ENCODE data around the gene LIMK2.
"Not testable (repeated sequence)": the region's sequence is repeated elsewhere in the genome, so short reads cannot be mapped to it uniquely, and the experiment has no call there.

Gene LIMK2

GRCh38 chr22:31244046-31244942, 32.2 kb downstream of the LIMK2 start:
- DNase-seq (ENCODE audit: low spot score) = no peak

GRCh38 chr22:31244943-31245451, 32.9 kb downstream of the LIMK2 start:
- no peak for DNase-seq (ENCODE audit: low spot score)

- not testable (repeated sequence) for DNase-seq (ENCODE audit: low spot score)
Observed at GRCh38 chr22:31245998-31246397, 33.9 kb downstream of the LIMK2 start.

GRCh38 chr22:31246687-31247086, 34.6 kb downstream of the LIMK2 start:
- no peak for DNase-seq (ENCODE audit: low spot score)

GRCh38 chr22:31247726-31248125, 35.6 kb downstream of the LIMK2 start:
- DNase-seq (ENCODE audit: low spot score) = no peak

GRCh38 chr22:31248138-31248745, 36.1 kb downstream of the LIMK2 start:
- DNase-seq (ENCODE audit: low spot score) = no peak

- DNase-seq (ENCODE audit: low spot score) = no peak
Observed at GRCh38 chr22:31248965-31249958, 37.2 kb downstream of the LIMK2 start.

GRCh38 chr22:31250740-31251600, 38.9 kb downstream of the LIMK2 start:
- DNase-seq (ENCODE audit: low spot score) = no peak

- no peak for DNase-seq (ENCODE audit: low spot score)
Observed at GRCh38 chr22:31253949-31254348, 41.9 kb downstream of the LIMK2 start.

- DNase-seq (ENCODE audit: low spot score) = no peak
Observed at GRCh38 chr22:31259798-31260473, 47.8 kb downstream of the LIMK2 start.

- DNase-seq (ENCODE audit: low spot score) = no peak
Observed at GRCh38 chr22:31260474-31260856, 48.4 kb downstream of the LIMK2 start.

GRCh38 chr22:31262312-31263133, 50.4 kb downstream of the LIMK2 start:
- no peak for DNase-seq (ENCODE audit: low spot score)

- DNase-seq (ENCODE audit: low spot score) = no peak
Observed at GRCh38 chr22:31263896-31264640, 52.0 kb downstream of the LIMK2 start.

GRCh38 chr22:31268281-31268680, 56.2 kb downstream of the LIMK2 start:
- no peak for DNase-seq (ENCODE audit: low spot score)

- no peak for DNase-seq (ENCODE audit: low spot score)
Observed at GRCh38 chr22:31269892-31270579, 57.9 kb downstream of the LIMK2 start.

GRCh38 chr22:31271026-31271425, 58.9 kb downstream of the LIMK2 start:
- DNase-seq (ENCODE audit: low spot score) = no peak

GRCh38 chr22:31271485-31271884, 59.4 kb downstream of the LIMK2 start:
- no peak for DNase-seq (ENCODE audit: low spot score)
